Measurements from ENCODE around the gene ZDHHC7.
A peak's percentile ranks its signal among the peaks of the same experiment; 100 is the strongest.

ZDHHC7 gene

DNA sequence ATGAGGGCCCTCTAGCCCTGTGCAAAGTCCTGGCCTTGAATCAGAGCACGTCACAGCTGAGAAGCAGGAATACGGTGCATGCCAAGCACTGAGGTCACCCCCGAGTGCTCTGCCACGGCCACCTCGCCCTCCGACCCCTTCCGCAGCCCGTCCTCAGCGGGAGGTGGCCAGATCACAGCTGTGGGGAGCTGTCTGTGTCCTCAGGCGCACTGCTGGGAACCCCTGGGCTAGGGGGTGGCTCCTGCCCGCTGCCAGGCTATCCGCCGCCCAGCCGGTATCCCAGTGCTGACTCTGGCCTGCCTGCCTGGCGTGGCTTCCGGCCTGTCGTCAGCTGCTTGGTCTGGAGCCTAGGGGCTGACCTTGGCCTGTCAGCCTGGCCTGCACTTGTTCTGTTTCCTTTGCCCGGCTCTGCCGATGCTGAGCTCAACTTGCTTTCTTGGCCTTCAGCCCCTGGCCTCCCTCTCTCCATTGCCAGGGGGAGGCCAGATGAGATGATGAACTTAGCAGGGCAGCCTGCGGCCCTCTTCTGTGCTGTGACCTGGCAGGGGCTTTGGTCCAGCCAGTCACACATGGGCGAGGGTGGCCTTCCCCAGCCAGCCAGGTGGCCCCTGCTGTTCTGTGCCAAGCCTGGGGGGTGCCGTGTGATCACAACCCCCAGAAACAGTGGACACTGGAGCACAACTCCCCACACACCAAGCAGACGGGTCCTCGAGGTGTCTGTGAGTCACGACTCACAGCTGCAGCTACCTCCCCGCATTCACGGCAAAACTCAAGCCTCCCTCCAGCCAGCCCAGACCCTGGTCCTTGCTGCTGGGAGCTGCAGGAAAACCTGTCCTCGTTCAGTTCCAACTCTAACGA lies 77.3 kb downstream of the ZDHHC7 start:
- no peak for DNase-seq

DNA sequence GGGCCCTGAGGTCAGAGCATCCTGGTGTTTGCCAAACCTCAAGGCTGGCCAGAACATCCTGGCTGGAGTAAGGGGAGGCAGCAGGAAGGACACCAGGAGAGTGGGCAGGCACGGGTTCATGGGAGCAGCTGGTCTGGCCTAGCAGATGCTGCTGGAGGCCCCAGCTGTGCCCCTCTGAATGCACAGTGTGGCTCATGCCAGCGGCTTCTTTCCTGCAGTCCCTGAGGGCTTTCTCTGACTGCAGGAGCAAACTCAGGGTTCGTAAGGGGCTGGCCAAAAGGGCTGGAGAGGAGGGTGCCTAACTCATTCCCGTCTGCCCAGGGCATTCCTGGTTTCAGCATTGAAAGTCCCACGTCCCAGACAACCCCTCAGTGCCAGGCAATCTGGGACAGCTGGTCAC lies 78.7 kb downstream of the ZDHHC7 start:
- no peak for DNase-seq

DNA sequence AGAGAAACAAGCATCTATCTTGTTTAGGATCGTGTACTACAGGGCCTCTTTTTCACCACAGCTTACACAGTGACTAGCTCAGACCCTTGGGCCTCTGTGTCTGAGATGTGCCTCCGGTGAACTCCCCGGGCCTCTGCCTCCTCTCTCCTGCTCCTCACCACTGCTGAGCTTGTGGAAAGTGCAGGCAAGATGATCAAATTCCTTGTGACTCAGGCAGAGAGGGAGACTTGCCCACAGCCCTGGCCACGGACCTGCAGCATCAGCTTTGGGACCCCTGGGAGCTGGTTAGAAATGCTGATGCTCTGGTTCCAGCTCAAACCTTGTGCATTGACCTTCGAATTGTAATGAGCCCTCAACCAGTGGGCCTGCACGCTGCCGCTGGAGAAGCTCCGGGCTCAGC lies 79.8 kb downstream of the ZDHHC7 start:
- DNase-seq, result no peak

DNA sequence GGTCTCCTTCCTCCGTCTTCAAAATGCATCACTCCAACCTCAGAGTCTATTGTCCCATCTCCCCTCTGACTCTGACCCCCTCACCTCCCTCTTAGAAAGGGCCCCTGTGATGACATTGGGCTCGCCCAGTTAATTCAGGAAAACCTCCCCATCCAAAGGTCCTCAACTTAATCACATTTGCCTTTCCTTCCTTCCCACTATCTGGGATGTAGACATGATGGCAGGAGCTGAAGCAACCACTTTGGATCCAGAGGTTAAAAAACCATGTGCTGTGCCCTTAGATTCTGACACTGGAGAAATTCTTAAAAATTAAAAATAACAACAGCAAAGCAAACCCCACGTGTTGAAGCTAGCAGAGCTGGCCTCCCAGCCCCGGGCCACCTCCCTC lies 80.2 kb downstream of the ZDHHC7 start:
- DNase-seq, result no peak

DNA sequence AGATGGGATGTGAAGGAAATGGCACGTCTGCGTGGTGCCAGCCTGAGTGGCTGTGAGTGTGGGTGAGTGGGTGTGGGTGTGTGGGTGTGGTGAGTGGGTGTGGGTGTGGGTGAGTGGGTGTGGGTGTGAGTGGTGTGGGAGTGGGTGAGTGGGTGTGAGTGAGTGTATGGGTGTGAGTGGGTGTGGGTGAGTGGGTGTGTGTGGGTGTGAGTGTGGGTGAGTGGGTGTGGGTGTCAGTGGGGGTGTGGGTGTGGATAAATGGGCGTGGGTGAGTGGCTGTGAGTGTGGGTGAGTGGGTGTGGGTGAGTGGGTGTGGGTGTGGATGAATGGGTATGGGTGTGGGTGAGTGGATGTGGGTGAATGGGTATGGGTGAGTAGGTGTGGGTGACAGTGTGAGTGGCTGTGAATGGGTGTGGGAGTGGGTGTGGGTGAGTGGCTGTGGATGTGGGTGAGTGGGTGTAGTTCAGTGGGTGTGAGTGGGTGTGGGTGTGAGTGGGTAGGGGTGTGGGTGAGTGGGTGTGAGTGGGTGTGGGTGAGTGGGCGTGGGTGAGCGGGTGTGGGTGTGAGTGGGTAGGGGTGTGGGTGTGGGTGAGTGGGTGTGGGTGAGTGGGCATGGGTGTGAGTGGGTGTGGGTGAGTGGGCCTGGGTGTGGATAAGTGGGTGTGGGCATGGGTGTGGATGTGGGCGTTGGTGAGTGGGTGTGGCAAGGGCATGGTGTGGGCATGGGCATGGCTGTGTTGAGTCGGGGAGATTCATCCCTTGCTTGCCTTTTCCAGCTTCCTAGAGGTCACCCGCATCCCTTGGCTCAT lies 80.8 kb downstream of the ZDHHC7 start:
- DNase-seq, result no peak

DNA sequence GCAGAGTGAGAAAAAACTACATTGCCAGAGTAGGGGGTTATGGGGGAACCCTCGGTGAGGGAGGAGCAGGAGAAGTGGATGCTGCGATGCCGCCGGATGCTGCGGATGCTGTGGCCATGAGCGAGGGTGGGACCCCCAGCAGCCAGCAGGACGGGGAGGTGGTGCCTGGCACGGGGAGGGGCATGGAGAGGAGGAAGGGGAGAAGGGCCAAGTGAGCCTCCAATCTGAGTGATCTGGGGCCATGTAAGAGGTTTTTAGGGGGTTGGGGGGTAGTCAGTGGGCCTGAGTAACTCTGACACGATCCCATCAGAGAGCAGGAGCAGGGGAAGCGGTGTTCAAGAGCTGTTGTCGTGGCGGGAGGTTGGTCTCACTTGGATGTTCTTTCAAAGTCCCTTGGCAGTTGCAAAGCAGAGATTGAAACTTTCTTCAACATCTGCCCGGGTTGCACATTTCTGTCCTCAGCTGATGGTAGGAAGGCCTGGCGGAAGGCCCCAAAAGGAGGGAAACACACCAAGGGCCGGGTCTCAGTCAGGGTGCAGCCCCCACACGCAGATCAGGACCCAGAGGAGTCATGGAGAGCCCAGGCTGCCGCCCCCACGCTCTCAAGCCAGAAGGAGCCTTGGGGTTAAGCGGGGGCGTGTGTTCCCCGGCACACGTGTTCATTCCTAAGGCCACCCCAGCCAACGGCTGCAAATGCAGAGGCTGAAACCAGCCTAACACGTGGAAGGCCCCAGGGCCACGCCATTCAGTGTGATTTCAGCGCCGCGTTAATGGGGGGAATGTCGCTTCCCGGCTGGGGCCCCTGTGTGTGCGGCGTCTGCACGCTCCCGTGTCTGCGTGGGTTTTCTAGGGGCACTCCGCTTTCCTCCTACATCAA lies 81.7 kb downstream of the ZDHHC7 start:
- DNase-seq, result no peak

DNA sequence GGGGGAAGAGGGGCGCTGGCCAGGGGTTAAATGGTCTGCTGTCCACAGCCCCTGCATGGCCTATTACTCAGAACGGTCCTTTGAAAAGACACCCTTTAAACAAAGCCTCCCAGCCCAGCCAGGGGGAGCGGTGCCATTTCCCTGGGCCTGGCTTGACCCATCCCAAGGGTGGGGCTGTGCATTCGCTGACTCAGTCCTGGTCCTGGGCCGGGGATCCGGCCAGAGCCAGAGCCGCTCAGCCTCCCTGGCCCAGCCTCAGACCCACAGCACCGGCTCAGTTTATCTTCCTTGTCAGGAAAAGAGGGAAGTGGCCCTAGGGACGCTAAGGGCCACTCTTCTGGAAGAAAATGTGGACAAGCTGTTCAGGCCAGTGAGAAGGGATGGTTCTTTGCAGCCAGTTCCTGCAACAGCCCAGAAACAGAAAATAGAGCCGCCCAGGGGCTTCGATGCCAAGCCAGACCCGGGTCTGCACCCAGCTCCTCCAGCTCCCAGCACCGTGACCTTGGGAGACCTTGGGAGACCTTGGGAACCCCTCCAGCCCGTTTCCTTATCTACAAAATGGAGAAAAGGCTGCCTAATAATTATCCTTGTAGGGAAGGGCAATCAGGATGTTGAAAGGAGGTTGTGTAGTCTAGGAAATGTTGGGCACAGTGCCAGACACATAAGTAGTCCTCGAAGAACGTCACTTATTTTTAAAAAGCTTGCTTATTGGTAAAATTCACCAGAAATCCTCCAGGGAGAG lies 82.5 kb downstream of the ZDHHC7 start:
- DNase-seq, result no peak

DNA sequence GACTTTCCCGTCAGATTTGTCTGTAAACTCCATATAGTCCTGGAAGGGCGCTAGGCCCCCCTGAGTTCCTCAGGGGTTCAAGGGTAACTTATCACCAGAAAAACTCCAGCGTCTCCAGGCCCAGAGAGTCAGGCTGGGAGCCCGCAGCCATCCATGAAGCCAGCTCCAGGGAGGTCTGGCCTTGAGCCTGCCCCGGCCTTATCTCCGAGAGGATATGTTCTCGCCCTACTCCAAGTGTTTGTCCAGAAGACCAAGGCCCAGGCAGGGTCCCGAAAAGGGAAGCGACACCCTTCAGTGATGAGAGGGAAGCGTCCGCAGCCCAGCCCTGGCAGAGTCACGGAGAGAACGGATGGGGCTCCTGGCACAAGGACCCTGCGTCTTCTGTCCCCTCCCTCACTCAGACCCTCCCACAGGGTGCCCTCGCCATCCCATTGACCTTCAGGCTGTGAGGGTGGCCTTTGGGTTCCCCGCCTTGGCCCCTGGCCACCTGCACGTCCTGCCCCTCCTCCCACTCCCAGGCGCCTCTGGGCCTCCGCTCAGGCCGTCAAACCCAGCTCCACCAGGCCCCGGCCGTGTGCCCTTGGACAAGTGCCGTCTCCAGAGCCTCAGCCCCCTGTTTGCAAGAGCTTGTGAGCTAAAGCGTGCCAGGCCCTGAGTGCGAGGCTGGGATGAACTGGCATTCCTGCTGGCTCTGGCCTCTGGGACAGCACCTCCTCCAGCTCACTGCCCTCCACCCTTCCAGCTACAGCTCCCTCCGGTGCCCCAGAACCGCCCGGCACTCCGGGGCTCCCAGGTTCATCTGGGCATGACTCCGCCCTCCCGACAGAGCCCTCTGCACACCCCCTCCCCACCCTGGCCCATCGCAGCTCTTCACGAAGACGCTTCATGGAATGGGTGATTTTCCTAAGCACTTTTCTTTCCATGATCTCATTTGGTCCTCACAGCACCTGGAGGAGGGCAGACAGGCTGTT lies 83.4 kb downstream of the ZDHHC7 start:
- no peak for DNase-seq

DNA sequence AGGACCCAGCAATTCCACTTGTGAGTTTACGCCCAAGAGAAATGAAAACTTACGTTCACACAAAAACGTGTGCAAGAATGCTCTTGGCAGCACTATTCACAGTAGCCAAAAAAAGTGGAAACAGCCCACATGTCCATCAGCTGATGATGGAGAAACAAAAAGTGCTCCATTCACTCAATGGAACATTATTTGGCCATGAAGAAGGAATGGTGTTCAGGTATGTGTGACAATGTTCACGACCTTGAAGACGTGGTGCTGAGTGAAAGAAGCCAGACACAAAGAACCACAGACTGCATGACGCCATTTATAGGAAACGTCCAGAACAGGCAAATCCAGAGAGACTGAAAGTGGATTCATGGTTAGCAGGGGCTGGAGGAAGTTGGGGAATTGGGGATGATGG lies 84.9 kb downstream of the ZDHHC7 start:
- DNase-seq, result no peak

DNA sequence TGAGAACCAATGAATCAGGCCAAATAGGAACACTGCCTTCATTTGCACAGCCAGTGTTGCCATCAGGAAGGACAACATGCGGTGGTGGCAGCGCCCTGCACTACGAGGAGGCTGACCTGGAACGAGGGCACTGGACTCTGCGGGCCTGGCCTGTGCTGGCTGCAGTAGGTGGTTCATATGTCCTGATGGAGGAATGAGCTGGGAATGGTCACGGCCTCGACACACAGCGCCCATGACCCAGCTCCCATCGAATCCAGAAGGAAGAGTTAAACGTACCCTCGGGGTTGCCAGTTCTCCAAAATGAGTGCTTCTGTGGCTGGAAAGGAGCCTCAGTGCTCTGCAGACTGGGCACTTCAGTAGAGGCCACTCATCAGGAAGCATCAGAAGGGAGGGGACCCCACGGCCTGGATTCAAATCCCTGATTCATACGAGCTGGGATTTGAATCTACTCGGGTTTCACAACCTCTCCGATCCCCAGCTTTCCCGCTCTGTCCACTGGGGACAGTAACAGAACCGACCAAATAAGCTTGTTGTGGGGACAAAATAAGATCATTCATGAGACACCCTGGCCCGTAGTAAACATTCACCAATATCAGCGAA lies 85.5 kb downstream of the ZDHHC7 start:
- DNase-seq, result no peak

DNA sequence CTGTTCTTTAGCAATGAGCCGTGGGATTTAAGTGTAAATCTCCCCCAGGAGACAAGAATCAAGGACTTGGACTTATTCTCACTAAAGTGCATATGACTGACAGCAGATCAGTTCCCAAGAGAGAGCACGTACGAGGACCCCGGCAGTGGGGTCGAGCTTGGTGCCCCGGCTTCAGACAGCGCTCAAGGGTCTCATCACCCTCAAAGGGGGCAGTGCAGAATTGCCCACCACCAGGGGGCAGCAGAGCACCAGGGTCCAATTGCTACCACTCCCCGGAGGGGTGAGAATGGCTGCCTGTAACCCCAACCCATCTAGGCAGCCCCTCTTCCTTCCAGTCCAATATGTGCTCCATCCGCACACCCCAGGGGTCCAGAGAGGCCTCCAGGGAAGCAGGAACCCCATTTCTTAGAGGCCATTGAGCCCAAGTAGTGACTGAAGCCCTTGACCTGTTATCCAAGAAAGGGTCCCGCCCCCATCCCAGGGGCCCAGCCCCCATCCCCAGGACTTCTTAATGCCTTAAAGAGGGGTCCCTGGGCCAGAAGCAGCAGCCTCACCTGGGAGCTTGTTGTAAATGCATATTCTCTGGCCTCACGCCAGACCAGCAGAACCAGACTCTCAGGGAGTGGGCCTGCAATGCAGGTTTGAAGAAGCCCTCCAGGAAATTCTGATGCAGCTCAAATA lies 86.1 kb downstream of the ZDHHC7 start:
- DNase-seq, result peak; percentile 70

DNA sequence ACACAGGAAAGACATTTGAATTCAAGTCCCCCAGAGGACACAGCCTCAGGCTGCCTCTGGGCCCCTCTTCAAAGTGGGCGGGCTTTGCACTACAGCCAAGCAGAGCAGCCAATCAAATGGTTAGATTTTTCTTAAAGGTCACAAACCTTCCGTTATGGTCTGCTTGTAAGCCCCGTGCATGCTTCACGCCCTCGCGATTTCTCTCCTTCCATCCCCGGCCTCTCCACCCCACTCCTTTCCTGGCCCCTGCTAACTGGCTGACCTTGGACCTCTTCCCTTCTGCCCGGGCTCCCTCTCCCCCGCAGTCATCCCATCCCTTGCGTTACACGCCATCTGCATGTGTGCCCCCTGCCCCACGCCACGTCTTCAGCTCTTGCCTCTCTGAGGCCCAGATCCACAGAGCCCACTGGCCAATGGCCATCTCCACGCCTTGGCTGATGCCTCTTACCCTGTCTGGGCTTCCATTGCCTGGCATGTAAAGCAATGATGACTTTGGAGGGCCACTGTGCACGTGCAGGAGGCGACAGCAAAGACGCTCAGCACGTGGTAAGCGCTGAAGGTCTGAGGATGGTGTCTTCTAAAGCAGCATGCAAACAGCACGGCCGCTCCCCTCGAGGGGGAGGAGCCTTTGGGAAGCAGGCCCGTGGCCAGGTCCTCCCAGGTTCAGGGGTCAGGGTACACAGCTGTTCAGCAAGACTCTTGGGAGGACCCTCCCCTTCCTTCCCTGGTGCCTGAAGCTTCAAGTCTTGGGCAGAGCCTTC lies 86.8 kb downstream of the ZDHHC7 start:
- DNase-seq, result no peak
